GM19372 (cell line): ENCODE results near the gene AGPAT1.
A peak's percentile ranks its signal among the peaks of the same experiment; 100 is the strongest.
"Not testable (repeated sequence)": the region's sequence is repeated elsewhere in the genome, so short reads cannot be mapped to it uniquely, and the experiment has no call there.

Experiments used
- ATAC-seq: cut with Tn5 transposase; IDR thresholded peaks from one replicate; pipeline ENCODE4 v1.9.1; 2021; ENCODE audit warnings: mild to moderate bottlenecking, low read depth, moderate library complexity; ENCODE audit not compliant: unreplicated experiment

Gene AGPAT1

GRCh38 chr6:32187725-32188380, 12.0 kb upstream of the AGPAT1 start:
- not testable (repeated sequence) for ATAC-seq

GRCh38 chr6:32187009-32187709, 11.3 kb upstream of the AGPAT1 start:
- ATAC-seq: no peak

GRCh38 chr6:32186151-32186840, 10.4 kb upstream of the AGPAT1 start:
- ATAC-seq: not testable (repeated sequence)

GRCh38 chr6:32185681-32186131, 9.8 kb upstream of the AGPAT1 start:
- ATAC-seq: not testable (repeated sequence)

- no peak for ATAC-seq
These were observed 8.3 kb upstream of the AGPAT1 start, which contains the start of gene AGER for GRCh38 chr6:32184084-32184640. TSS of gene AGER (minus strand) at chr6:32184253. CDS start at chr6:32184222, 31 bp downstream.

- ATAC-seq: no peak
These were observed 7.7 kb upstream of the AGPAT1 start for GRCh38 chr6:32183483-32184083.

- ATAC-seq: no peak
These were observed 7.1 kb upstream of the AGPAT1 start for GRCh38 chr6:32183030-32183429.

- ATAC-seq: no peak
These were observed 6.7 kb upstream of the AGPAT1 start for GRCh38 chr6:32182555-32182981.

- ATAC-seq: no peak
These were observed 6.1 kb upstream of the AGPAT1 start for GRCh38 chr6:32181915-32182529.

GRCh38 chr6:32181148-32181702, 5.3 kb upstream of the AGPAT1 start:
- ATAC-seq: no peak

GRCh38 chr6:32179766-32180405, 4.0 kb upstream of the AGPAT1 start:
- ATAC-seq: no peak

- ATAC-seq: no peak
These were observed 2.9 kb upstream of the AGPAT1 start for GRCh38 chr6:32178547-32179440.

GRCh38 chr6:32177788-32178546, 2.1 kb upstream of the AGPAT1 start, which contains the start of gene RNF5:
TSS of gene RNF5 (plus strand) at chr6:32178405. CDS start at chr6:32178512, 107 bp downstream.
- ATAC-seq: peak; percentile 81

GRCh38 chr6:32177183-32177787, 1.4 kb upstream of the AGPAT1 start:
- ATAC-seq: no peak

GRCh38 chr6:32176476-32177182, 745 bp upstream of the AGPAT1 start:
- ATAC-seq: no peak

- ATAC-seq: no peak
These were observed 568 bp downstream of the AGPAT1 start for GRCh38 chr6:32175322-32175710.

- no peak for ATAC-seq
These were observed 1.5 kb downstream of the AGPAT1 start for GRCh38 chr6:32174416-32174815.
